Hepatocyte (in vitro differentiated cells): Measurements from ENCODE around the gene CABP4.

Experiments
- CTCF ChIP-seq: fragments of 200-600 bp; sonication (generic); IDR thresholded peaks from 2 replicates; pipeline ENCODE4 v1.5.1; 2016; ENCODE audit warnings: antibody characterized with exemption, mild to moderate bottlenecking; ENCODE audit not compliant: poor library complexity
- EZH2 ChIP-seq: fragments of 200-600 bp; sonication (generic); IDR thresholded peaks from 2 replicates; pipeline ENCODE4 v1.6.1; 2016; ENCODE audit warnings: antibody characterized with exemption, mild to moderate bottlenecking, borderline replicate concordance
- EZH2phosphoT487 ChIP-seq: fragments of 200-600 bp; sonication (generic); IDR thresholded peaks from one replicate; pipeline ENCODE4 v1.6.1; 2018; ENCODE audit warnings: antibody characterized with exemption, mild to moderate bottlenecking, low read depth, moderate library complexity; ENCODE audit not compliant: unreplicated experiment, severe bottlenecking

- TF ChIP-seq CTCF (no peak), EZH2phosphoT487 (no peak), EZH2 (no peak)
Observed at GRCh38 chr11:67498544-67498972, 43.4 kb downstream of the CABP4 start.
